ENCODE measurements around the gene NT5C3B.

NT5C3B gene

GRCh38 chr17:41810659-41811548 is 25.1 kb downstream of the NT5C3B start:
- no peak for DNase-seq (ENCODE audit: low spot score)

GRCh38 chr17:41806685-41807445 is 29.2 kb downstream of the NT5C3B start:
- no peak for DNase-seq (ENCODE audit: low spot score)

GRCh38 chr17:41803049-41804020 is 32.7 kb downstream of the NT5C3B start:
- no peak for DNase-seq (ENCODE audit: low spot score)

- peak; percentile 83 for DNase-seq (ENCODE audit: low spot score)
Observed at GRCh38 chr17:41801374-41802271, 34.4 kb downstream of the NT5C3B start.

- peak; percentile 93 for DNase-seq (ENCODE audit: low spot score)
Observed at GRCh38 chr17:41800601-41801373, 35.2 kb downstream of the NT5C3B start.

- no peak for DNase-seq (ENCODE audit: low spot score)
Observed at GRCh38 chr17:41799366-41799765, 36.7 kb downstream of the NT5C3B start.

GRCh38 chr17:41797377-41797776 is 38.7 kb downstream of the NT5C3B start:
- no peak for DNase-seq (ENCODE audit: low spot score)

GRCh38 chr17:41796121-41796895 is 39.7 kb downstream of the NT5C3B start:
- no peak for DNase-seq (ENCODE audit: low spot score)

- DNase-seq (ENCODE audit: low spot score), result no peak
Observed at GRCh38 chr17:41794540-41794975, 41.5 kb downstream of the NT5C3B start.

GRCh38 chr17:41793784-41794539 is 42.1 kb downstream of the NT5C3B start:
- DNase-seq (ENCODE audit: low spot score), result no peak

GRCh38 chr17:41792845-41793783 is 42.9 kb downstream of the NT5C3B start:
- peak; percentile 88 for DNase-seq (ENCODE audit: low spot score)

GRCh38 chr17:41787021-41787418 is 49.0 kb downstream of the NT5C3B start:
- DNase-seq (ENCODE audit: low spot score), result no peak

GRCh38 chr17:41786227-41787020 is 49.6 kb downstream of the NT5C3B start, which contains the start of gene JUP:
Gene JUP (minus strand): TSS chr17:41786711. CDS start chr17:41771854, 14,857 bp downstream.
- DNase-seq (ENCODE audit: low spot score), result peak; percentile 98

- DNase-seq (ENCODE audit: low spot score), result peak; percentile 69
Observed at GRCh38 chr17:41785859-41786226, 50.2 kb downstream of the NT5C3B start.

GRCh38 chr17:41785091-41785858 is 50.8 kb downstream of the NT5C3B start:
- no peak for DNase-seq (ENCODE audit: low spot score)
